GM04504 (cell line): Measurements from ENCODE around the gene RAC2.

Experiments
- DNase-seq: peaks from one replicate; pipeline ENCODE4 v3.0.0-alpha.2; 2012; ENCODE audit warnings: low read depth

RAC2 gene

GRCh38 chr22:37218771-37219411 is 25.2 kb downstream of the RAC2 start:
- DNase-seq: no peak

GRCh38 chr22:37218399-37218770 is 25.7 kb downstream of the RAC2 start:
- no peak for DNase-seq

- no peak for DNase-seq
These were observed 28.2 kb downstream of the RAC2 start for GRCh38 chr22:37215890-37216289.

- no peak for DNase-seq
These were observed 29.4 kb downstream of the RAC2 start for GRCh38 chr22:37214731-37215030.

- DNase-seq: no peak
These were observed 29.9 kb downstream of the RAC2 start for GRCh38 chr22:37213941-37214730.

- no peak for DNase-seq
These were observed 30.7 kb downstream of the RAC2 start for GRCh38 chr22:37213218-37213855.

- DNase-seq: no peak
These were observed 31.7 kb downstream of the RAC2 start, which contains the start of gene SSTR3 for GRCh38 chr22:37212174-37212906. Gene SSTR3 (minus strand): TSS chr22:37212477. CDS start chr22:37207803, 4,674 bp downstream.

- no peak for DNase-seq
These were observed 32.2 kb downstream of the RAC2 start for GRCh38 chr22:37211866-37212173.

GRCh38 chr22:37211075-37211865 is 32.8 kb downstream of the RAC2 start:
- DNase-seq: no peak

GRCh38 chr22:37210041-37210803 is 33.8 kb downstream of the RAC2 start:
- DNase-seq: no peak

- DNase-seq: no peak
These were observed 34.8 kb downstream of the RAC2 start for GRCh38 chr22:37209140-37209845.

- DNase-seq: no peak
These were observed 35.5 kb downstream of the RAC2 start for GRCh38 chr22:37208401-37209139.

GRCh38 chr22:37207981-37208380 is 36.1 kb downstream of the RAC2 start:
- DNase-seq: no peak

- no peak for DNase-seq
These were observed 36.9 kb downstream of the RAC2 start for GRCh38 chr22:37206841-37207821.

- no peak for DNase-seq
These were observed 37.8 kb downstream of the RAC2 start for GRCh38 chr22:37206118-37206840.

GRCh38 chr22:37205046-37205445 is 39.0 kb downstream of the RAC2 start:
- DNase-seq: no peak

- no peak for DNase-seq
These were observed 39.9 kb downstream of the RAC2 start for GRCh38 chr22:37204045-37204655.
